HG02798 (cell line): Measurements from ENCODE around the gene CBFA2T2.
"Not testable (repeated sequence)": the region's sequence is repeated elsewhere in the genome, so short reads cannot be mapped to it uniquely, and the experiment has no call there.

Experiments
- ATAC-seq: cut with Tn5 transposase; IDR thresholded peaks from one replicate; pipeline ENCODE4 v1.9.1; 2021; ENCODE audit warnings: mild to moderate bottlenecking; ENCODE audit not compliant: unreplicated experiment, poor library complexity

CBFA2T2 gene

DNA sequence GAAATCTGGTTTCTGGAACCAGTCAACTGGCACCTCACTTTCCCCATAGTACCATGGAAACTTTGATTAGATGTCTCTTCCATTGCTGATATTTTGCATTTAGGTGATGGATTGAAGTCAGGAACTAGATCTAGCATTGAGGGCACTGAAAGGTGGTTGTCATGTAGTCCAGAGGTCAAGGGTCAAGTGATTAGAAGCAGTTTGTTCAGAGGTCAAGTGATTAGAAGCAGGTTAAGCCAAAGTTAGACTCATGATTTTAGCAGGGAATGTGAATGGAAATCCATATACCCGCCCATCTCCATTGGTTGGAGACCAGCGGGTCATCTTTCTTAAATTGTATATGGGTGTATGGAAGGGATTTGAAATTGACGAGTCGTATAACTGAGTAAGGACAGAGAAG is 51.2 kb downstream of the CBFA2T2 start:
- no peak for ATAC-seq

GRCh38 chr20:33541797-33542196 is 51.9 kb downstream of the CBFA2T2 start:
- ATAC-seq: no peak

DNA sequence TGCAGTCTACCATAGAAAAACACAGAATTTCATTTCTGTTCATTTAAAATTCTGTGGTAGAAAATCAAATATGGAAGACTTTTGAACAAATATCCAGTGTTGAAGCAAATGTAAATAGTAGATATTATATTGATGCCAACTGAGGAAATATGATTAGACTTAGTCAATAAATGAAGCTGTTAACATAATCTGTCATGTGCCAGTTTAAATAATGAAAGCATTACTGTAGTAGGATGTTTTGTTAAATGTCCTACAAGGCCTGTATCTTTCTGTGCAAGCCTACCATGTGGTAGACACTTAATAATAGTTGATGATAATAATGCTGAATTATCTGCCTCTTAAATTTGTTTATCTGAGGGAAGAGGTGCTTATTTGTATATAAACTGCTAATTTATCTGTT is 55.9 kb downstream of the CBFA2T2 start:
- no peak for ATAC-seq

- ATAC-seq: no peak
Measured at GRCh38 chr20:33549229-33549999, 59.5 kb downstream of the CBFA2T2 start.

- no peak for ATAC-seq
Measured at GRCh38 chr20:33551778-33552177, 61.9 kb downstream of the CBFA2T2 start.

DNA sequence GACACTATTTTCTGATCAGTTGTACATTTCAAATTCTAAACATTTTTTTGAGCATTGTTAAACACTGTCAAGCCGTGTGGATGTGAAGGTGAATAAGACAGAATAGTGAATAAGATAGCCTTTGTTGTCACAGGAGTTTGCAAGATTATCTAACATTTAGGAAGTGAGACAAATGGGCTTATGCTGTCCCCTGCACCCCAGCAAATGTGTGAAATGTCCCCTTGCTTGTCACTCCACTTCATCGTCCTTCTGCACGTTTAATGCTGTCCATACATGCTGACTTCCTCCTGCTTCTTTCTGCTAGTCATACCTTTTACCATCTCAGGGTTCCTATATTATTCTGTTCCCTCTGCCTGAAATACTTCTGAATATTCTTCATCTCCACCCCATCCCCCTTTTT is 62.6 kb downstream of the CBFA2T2 start:
- ATAC-seq: no peak

DNA sequence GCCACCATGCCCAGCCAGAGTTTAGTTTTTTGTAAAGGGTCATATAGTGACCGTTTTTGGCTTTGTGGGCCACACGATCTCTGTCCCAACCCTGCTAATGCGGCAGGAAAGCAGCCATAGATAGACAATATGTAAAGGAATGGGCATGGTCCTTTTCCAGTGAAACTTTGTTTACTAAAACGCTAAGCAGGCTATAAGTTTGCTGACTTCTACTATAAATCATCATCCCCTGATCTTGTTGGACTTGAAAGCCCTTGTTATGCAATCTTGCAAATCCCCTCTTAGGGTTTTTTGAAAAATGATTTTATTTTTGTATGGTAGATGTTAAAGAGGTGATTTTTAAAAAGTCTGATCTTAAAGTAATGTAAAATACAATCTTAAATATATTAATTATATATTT is 63.6 kb downstream of the CBFA2T2 start:
- no peak for ATAC-seq

GRCh38 chr20:33554914-33555420 is 65.1 kb downstream of the CBFA2T2 start:
- ATAC-seq: peak; percentile 98

DNA sequence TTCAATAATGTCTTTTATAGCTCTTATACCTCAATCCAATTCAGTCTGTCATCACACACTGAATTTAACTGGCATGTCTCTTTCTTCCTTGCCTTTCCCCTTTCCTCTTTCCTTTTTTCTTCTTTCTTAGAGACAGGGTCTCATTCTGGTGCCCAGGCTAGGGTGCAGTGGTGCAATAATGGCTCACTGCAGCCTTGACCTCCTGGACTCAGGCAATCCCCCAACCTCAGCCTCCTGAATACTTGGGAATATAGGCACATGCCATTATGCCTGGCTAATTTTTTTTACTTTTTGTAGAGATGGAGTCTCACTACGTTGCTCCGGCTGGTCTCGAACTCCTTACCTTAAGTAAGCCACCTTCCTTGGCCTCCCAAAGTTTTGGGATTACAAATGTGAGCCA is 65.9 kb downstream of the CBFA2T2 start:
- no peak for ATAC-seq

- no peak for ATAC-seq
Measured at GRCh38 chr20:33556246-33556645, 66.3 kb downstream of the CBFA2T2 start.

- no peak for ATAC-seq
Measured at GRCh38 chr20:33558348-33559144, 68.7 kb downstream of the CBFA2T2 start.

DNA sequence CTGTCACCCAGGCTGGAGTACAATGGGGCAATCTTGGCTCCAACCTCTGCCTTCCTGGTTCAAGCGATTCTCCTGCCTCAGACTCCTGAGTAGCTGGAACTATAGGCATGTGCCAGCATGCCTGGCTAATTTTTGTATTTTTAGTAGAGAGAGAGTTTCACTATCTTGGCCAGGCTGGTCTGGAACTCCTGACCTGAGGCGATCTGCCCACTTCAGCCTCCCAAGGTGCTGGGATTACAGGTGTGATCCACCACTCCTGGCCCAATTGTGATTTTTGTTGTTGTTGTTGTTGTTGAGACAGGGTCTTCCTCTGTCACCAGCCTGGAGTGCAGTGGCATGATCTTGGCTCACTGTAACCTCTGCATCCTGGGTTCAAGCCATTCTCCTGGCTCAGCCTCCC is 69.3 kb downstream of the CBFA2T2 start:
- ATAC-seq: no peak

DNA sequence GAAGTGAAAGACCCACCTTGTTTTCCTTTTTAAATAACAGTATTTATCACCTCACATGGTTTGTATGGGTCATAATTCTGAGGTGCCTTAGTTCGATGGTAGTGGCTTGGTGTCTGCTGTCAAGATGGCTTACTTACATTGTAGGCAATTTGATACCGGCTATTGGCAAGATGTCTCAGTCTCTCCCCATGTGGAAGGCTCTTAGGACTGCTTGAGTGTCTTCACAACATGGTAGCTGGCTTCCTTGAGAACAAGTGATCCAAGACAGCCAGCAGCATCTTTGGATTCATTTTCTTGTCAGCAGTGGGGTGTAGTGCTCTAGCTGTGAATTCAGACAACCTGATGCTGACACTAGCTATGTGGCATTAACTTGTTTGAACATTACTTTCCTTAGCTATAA is 70.1 kb downstream of the CBFA2T2 start:
- no peak for ATAC-seq

DNA sequence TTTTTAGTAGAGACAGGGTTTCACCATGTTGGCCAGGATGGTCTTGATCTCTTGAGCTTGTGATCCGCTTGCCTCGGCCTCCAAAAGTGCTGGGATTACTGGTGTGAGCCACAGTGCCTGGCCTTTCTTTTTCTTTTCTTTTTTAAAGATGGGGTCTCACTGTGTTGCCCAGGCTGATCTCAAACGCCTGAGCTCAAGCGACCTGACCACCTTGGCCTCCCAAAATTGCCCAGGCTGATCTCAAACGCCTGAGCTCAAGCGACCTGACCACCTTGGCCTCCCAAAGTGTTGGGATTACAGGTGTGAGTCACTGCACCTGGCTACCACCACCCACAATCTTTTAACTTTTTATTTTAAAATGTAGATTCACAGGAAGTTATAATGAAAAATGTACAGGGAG is 71.2 kb downstream of the CBFA2T2 start:
- ATAC-seq: not testable (repeated sequence)

GRCh38 chr20:33561692-33562601 is 72.1 kb downstream of the CBFA2T2 start:
- no peak for ATAC-seq

GRCh38 chr20:33563788-33564187 is 73.9 kb downstream of the CBFA2T2 start:
- ATAC-seq: no peak

- no peak for ATAC-seq
Measured at GRCh38 chr20:33566781-33567603, 77.1 kb downstream of the CBFA2T2 start.

- ATAC-seq: no peak
Measured at GRCh38 chr20:33567949-33568348, 78.1 kb downstream of the CBFA2T2 start.

GRCh38 chr20:33568378-33568777 is 78.5 kb downstream of the CBFA2T2 start:
- no peak for ATAC-seq
